Measurements from ENCODE around the gene ZNF804A.

Gene ZNF804A

DNA sequence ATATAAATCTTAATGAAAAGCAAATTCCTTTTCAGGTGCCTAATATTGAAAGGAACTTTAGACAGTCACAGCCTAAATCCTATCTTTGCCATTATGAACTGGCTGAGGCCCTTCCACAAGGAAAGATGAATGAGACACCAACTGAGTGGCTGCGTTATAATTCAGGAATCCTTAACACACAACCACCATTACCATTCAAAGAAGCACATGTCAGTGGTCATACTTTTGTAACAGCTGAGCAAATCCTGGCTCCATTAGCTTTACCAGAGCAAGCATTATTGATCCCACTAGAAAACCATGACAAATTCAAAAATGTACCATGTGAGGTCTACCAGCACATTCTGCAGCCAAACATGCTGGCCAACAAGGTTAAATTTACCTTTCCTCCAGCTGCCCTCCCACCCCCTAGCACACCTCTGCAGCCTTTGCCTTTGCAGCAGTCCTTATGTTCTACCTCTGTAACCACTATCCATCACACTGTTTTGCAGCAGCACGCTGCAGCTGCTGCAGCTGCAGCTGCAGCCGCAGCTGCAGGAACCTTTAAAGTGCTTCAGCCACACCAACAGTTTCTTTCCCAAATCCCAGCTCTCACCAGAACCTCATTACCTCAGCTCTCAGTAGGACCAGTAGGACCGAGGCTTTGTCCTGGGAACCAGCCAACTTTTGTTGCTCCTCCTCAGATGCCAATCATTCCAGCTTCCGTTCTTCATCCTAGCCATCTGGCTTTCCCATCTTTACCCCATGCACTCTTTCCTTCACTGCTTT lies 340.1 kb downstream of the ZNF804A start:
- TF ChIP-seq FOXP2 (optimal IDR thresholded peaks at IDR 0.05; ENCODE audit: borderline replicate concordance, extremely low read depth, extremely low read length, insufficient read depth) = no peak
- TF ChIP-seq, protein P1, sequence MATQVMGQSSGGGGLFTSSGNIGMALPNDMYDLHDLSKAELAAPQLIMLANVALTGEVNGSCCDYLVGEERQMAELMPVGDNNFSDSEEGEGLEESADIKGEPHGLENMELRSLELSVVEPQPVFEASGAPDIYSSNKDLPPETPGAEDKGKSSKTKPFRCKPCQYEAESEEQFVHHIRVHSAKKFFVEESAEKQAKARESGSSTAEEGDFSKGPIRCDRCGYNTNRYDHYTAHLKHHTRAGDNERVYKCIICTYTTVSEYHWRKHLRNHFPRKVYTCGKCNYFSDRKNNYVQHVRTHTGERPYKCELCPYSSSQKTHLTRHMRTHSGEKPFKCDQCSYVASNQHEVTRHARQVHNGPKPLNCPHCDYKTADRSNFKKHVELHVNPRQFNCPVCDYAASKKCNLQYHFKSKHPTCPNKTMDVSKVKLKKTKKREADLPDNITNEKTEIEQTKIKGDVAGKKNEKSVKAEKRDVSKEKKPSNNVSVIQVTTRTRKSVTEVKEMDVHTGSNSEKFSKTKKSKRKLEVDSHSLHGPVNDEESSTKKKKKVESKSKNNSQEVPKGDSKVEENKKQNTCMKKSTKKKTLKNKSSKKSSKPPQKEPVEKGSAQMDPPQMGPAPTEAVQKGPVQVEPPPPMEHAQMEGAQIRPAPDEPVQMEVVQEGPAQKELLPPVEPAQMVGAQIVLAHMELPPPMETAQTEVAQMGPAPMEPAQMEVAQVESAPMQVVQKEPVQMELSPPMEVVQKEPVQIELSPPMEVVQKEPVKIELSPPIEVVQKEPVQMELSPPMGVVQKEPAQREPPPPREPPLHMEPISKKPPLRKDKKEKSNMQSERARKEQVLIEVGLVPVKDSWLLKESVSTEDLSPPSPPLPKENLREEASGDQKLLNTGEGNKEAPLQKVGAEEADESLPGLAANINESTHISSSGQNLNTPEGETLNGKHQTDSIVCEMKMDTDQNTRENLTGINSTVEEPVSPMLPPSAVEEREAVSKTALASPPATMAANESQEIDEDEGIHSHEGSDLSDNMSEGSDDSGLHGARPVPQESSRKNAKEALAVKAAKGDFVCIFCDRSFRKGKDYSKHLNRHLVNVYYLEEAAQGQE (IDR thresholded peaks at IDR 0.05; ENCODE audit: insufficient read depth in 1 of 2, low read depth in 2 of 2, low read length in 2 of 2) = no peak
- TF ChIP-seq SIN3A (IDR thresholded peaks at IDR 0.05; ENCODE audit: borderline replicate concordance, insufficient read depth, low read length) = no peak
- TF ChIP-seq POLR2AphosphoS5 (IDR thresholded peaks at IDR 0.05; ENCODE audit: low read depth, low read length) = no peak
- no peak for TF ChIP-seq TAF1 (IDR thresholded peaks at IDR 0.05; ENCODE audit: borderline replicate concordance, insufficient read depth, low read length)

DNA sequence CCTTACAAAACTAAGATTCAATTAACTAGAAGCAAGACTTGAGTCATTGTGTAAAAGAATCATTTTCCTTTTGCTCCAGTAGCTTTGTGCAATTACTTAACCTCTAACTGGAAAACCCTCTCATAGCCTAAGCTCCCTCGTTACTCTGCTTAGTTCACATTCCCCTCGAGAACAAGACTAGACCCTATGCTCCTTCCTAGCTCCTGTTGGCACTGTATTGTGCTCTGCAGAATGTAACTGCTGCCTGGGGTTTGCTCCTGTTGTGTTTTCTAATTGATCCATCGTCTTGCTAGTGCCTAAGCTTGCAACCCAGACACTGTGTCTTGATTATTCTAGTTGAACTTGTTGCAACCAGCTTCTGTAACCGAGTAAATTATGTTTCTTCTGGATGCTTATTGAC lies 347.0 kb downstream of the ZNF804A start:
- TF ChIP-seq SIN3A (IDR thresholded peaks at IDR 0.05; ENCODE audit: borderline replicate concordance, insufficient read depth, low read length) (no peak), FOXP2 (optimal IDR thresholded peaks at IDR 0.05; ENCODE audit: borderline replicate concordance, extremely low read depth, extremely low read length, insufficient read depth) (no peak), TAF1 (IDR thresholded peaks at IDR 0.05; ENCODE audit: borderline replicate concordance, insufficient read depth, low read length) (no peak)
- TF ChIP-seq, protein P1 (IDR thresholded peaks at IDR 0.05; ENCODE audit: insufficient read depth in 1 of 2, low read depth in 2 of 2, low read length in 2 of 2) = no peak

DNA sequence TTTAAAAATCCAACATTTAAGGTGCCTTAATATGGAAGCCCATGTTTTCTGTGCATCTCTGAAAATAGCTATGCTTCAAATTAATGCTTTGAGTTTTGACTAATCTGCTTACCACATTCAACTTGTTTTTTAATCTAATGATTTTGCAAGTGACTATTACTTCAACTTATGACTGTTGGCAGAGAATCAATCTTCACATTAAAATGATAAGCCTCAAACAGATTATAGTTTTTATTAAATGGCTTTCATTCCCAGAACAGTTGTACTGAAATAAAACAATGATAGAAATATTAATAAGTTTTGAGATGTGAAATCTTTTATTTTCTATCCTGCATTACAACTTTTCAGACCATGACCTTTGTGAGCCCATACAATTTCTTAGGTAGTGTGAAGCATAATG lies 347.5 kb downstream of the ZNF804A start:
- no peak for TF ChIP-seq FOXP2 (optimal IDR thresholded peaks at IDR 0.05; ENCODE audit: borderline replicate concordance, extremely low read depth, extremely low read length, insufficient read depth)
- TF ChIP-seq SIN3A (IDR thresholded peaks at IDR 0.05; ENCODE audit: borderline replicate concordance, insufficient read depth, low read length) = no peak
- TF ChIP-seq TAF1 (IDR thresholded peaks at IDR 0.05; ENCODE audit: borderline replicate concordance, insufficient read depth, low read length) = no peak
- TF ChIP-seq, protein P1 (IDR thresholded peaks at IDR 0.05; ENCODE audit: insufficient read depth in 1 of 2, low read depth in 2 of 2, low read length in 2 of 2) = no peak
- TF ChIP-seq POLR2AphosphoS5 (IDR thresholded peaks at IDR 0.05; ENCODE audit: low read depth, low read length) = no peak

DNA sequence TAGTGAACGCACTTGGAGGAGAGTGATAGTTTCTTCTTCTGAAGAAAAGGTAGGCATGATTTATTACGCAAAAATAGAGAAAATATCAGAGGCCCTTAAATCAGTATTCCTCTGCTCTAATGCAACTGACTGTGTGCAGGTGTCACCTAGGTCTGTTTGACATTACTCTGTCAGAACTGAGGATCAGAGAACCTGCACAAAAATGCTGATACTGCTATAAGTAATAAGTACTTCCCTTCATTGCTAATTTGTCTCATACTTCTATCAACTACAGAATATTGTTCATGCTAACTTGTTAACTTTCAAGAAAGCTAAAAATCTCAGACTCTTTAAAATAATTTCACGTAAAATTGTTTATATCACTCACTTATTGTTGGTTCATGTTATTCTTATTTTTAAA lies 358.5 kb downstream of the ZNF804A start:
- TF ChIP-seq SIN3A (IDR thresholded peaks at IDR 0.05; ENCODE audit: borderline replicate concordance, insufficient read depth, low read length) (no peak), FOXP2 (optimal IDR thresholded peaks at IDR 0.05; ENCODE audit: borderline replicate concordance, extremely low read depth, extremely low read length, insufficient read depth) (no peak), TAF1 (IDR thresholded peaks at IDR 0.05; ENCODE audit: borderline replicate concordance, insufficient read depth, low read length) (no peak), POLR2AphosphoS5 (IDR thresholded peaks at IDR 0.05; ENCODE audit: low read depth, low read length) (no peak)
- TF ChIP-seq, protein P1 (IDR thresholded peaks at IDR 0.05; ENCODE audit: insufficient read depth in 1 of 2, low read depth in 2 of 2, low read length in 2 of 2) = no peak

All from PFSK-1 (cell line).